Spleen (tissue), 11 donors: Measurements from ENCODE around the gene TNFRSF13B. TPM values are rescaled to one million over a fixed set of nuclear protein-coding genes. Genes with fewer than 3 reads are reported as not detected.
"Not testable (repeated sequence)": the region's sequence is repeated elsewhere in the genome, so short reads cannot be mapped to it uniquely, and the experiment has no call there.

Source experiments
- DNase-seq: peaks from one replicate; pipeline ENCODE4 v3.0.0-alpha.2; 2020
- H3K27ac ChIP-seq, 8 donors: fragments of 200-600 bp; sonication (generic) in 7 of 8; 1 replicate in 4 of 8; 2 replicates in 4 of 8; pipeline versions ENCODE4 v1.5.0 to v1.8.0; 2016 to 2021; ENCODE audit warnings: inconsistent platforms in 4 of 8, mild to moderate bottlenecking in 4 of 8, moderate library complexity in 1 of 8
- H3K27me3 ChIP-seq, 7 donors: fragments of 200-600 bp; sonication (generic) in 6 of 7; replicated peaks in 1 of 7; 1 replicate in 4 of 7; 2 replicates in 3 of 7; pipeline versions ENCODE4 v1.5.0 to v1.8.0; 2016 to 2021; ENCODE audit warnings: inconsistent platforms in 3 of 7, mild to moderate bottlenecking in 1 of 7
- H3K36me3 ChIP-seq, 6 donors: fragments of 200-600 bp; sonication (generic) in 5 of 6; 1 replicate in 4 of 6; 2 replicates in 2 of 6; pipeline versions ENCODE4 v1.5.0 to v1.8.0; 2016 to 2021; ENCODE audit warnings: inconsistent platforms in 2 of 6
- H3K4me1 ChIP-seq, 6 donors: fragments of 200-600 bp; sonication (generic) in 5 of 6; 1 replicate in 3 of 6; 2 replicates in 3 of 6; pipeline versions ENCODE4 v1.5.0 to v1.8.0; 2016 to 2021; ENCODE audit warnings: inconsistent platforms in 3 of 6
- H3K4me3 ChIP-seq, 8 donors: fragments of 200-600 bp; sonication (generic) in 7 of 8; 1 replicate in 4 of 8; 2 replicates in 4 of 8; pipeline versions ENCODE4 v1.5.0 to v1.8.0; 2016 to 2021; ENCODE audit warnings: inconsistent platforms in 4 of 8, mild to moderate bottlenecking in 4 of 8, moderate library complexity in 2 of 8
- H3K9me3 ChIP-seq, 8 donors: fragments of 200-600 bp; sonication (generic) in 7 of 8; 1 replicate in 4 of 8; 2 replicates in 4 of 8; pipeline versions ENCODE4 v1.5.0 to v1.8.0; 2016 to 2021; ENCODE audit warnings: inconsistent platforms in 4 of 8
- CTCF ChIP-seq, 11 experiments: fragments of 200-600 bp in 7 of 11; fragments of 450-650 bp in 4 of 11; sonication (generic) in 4 of 11; IDR thresholded peaks in 8 of 11; conservative IDR thresholded peaks in 3 of 11; 1 replicate in 7 of 11; 2 replicates in 4 of 11; pipeline versions ENCODE4 v1.4.0 to v1.8.0; 2016 to 2021; ENCODE audit warnings: antibody characterized with exemption in 11 of 11, inconsistent platforms in 4 of 11, mild to moderate bottlenecking in 1 of 11
- POLR2A ChIP-seq, 3 donors: fragments of 450-650 bp; IDR thresholded peaks; one replicate each; pipeline ENCODE4 v1.5.1; 2017; ENCODE audit warnings: antibody characterized with exemption in 3 of 3, mild to moderate bottlenecking in 1 of 3
- POLR2AphosphoS5 ChIP-seq, 3 donors: sonication (generic); formaldehyde crosslinking; IDR thresholded peaks; one replicate each; pipeline ENCODE4 v1.5.1; 2017; ENCODE audit warnings: antibody characterized with exemption in 3 of 3
- WGBS, 5 donors: extraction: QIAGEN DNeasy Blood & Tissue Kit in 3 of 5; methylation state at CpG; one replicate each; pipeline versions ENCODE4 v1.1.5 to v1.1.7; 2013 to 2018; 5-methylcytosine and 5-hydroxymethylcytosine counted together
- intact Hi-C: fragments of 100-400 bp; cut with DNase I; formaldehyde crosslinking; loops from one replicate; pipeline ENCODE4 v1.15.0; 2023; ENCODE audit warnings: low total_unique reads
- polyA plus RNA-seq, 3 donors: library from polyadenylated mRNA; stranded (reverse); fragments of 200-250 nt; gene quantifications; one replicate each; pipeline ENCODE4 v1.2.1, GENCODE V29; 2013
- total RNA-seq, 7 donors: library from RNA; depleted of rRNA in 3 of 7; stranded (reverse); fragments of >200 nt in 3 of 7; fragmentation: NEBNext Ultra II Directional in 4 of 7; extraction: Animal tissue kit (Norgen Biotek cat#: 25700) in 4 of 7; gene quantifications; one replicate each; pipeline versions ENCODE4 v1.1.0 to v1.2.1, GENCODE V29; 2016 to 2021
- donor health status: healthy with polysubstance abuse.
- donor health status: DM: no; HTN: no; CAD: no; lungs with moderate emphysema.
- donor health status: DM: no; HTN: no; CAD: no.
- donor health status: Bipolar disorder and iron deficiency.
- donor health status: healthy.
- donor health status: DM: no; HTN: no; CAD: no.
- donor health status: DM: yes; HTN: yes; CAD: no.

Gene TNFRSF13B
- total and polyA plus RNA-seq, 10 donors, result 25.1 to 142 (median 49.5) TPM

DNA sequence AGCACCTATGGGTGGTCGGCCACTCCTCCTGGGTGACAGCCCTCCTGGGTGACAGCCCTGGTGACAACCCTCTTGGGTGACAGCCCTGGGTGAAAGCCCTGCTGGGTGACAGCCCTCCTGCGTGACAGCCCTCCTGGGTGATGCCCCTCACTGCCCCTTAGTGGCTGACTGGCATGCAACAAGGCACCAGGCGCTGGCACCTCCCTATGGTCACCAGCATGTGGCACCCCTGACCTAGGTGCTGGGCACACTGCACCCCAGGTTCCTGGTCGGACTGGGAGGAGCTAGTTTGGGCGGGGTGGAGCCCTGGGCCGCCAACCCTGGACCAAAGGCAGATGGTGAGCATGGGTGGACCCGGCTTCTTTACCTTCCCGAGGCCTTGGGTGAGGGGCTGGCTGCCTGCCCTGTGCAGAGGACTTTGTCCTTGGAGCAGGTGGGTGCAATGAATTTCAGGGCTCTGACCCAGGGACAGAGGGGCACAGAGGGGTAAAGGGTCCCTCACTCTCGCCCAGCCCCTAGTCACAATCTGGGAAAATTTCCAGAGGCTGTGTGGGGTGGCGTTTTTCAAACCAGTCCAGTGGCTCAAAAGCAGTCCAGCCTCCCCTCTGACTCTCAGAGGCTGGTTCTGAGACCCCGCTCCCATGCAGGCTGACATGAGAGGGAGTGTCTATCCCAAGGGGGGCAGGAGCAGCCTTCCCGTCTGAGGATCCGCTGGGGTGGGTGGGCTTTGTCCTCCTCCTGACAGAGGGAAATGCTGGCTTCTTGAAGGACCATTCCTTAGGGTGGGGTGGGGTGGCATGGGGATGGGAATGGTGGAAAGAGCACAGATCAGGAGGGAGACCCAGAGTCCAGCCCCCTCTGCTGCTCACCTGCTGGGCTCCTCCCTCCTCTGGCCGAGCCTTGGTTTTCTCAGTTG, 25.9 kb upstream of the TNFRSF13B start:
- peaks cover 0 to 18% (median 9%) of the 10 kb centered on the region in 6 donors for H3K4me1 ChIP-seq
- no peak overlapping the region for H3K4me3 ChIP-seq
- peak; percentile 68 for DNase-seq
- TF ChIP-seq CTCF (IDR thresholded peaks at IDR 0.05 in 8 of 11, conservative IDR thresholded peaks at IDR 0.05 in 3 of 11) (no peak), POLR2AphosphoS5 (IDR thresholded peaks at IDR 0.05) (no peak), POLR2A (IDR thresholded peaks at IDR 0.05) (no peak)
- intact Hi-C loops, result loop anchor here (10.0 kb wide), 1 partner anchor 353 kb away; no protein-coding TSS in a partner anchor
- WGBS, 5 donors, result 85 to 96% (median 88%) methylated on average over 9 to 14 of the region's 14 CpGs
- H3K36me3 ChIP-seq, result no peaks in the 10 kb centered on the region
- no peak overlapping the region for H3K27ac ChIP-seq
- no peaks in the 10 kb centered on the region for H3K27me3 ChIP-seq
- no peaks in the 10 kb centered on the region for H3K9me3 ChIP-seq

DNA sequence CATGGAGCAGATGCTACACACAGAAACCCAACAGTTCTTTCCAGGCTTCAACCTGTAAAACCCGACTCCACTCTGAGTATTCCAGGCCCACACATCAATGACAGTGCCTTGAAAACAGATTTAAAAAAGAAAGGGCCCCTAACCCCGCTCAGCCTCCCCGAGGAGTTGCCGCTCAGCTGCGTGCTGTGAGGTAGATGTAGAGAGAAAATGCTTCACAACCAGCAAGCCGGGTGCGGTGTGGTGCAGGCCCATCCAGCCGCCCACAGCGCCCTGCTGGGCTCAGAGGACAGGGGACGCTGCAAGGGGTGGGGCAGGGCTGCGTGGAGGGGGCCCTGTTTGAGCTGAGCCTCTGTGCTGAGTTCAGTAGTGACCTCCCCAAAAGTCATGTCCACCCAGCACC, 24.8 kb upstream of the TNFRSF13B start:
- not testable (repeated sequence) for H3K27ac ChIP-seq, H3K27me3 ChIP-seq, H3K36me3 ChIP-seq, H3K9me3 ChIP-seq, H3K4me3 ChIP-seq
- H3K4me1 ChIP-seq, result peaks cover 0 to 13% (median 4%) of the 10 kb centered on the region in 6 donors
- WGBS, 5 donors, result 84 to 98% (median 92%) methylated on average over 11 of the region's 11 CpGs
- peak; percentile 47 for DNase-seq
- intact Hi-C loops, result loop anchor here (10.0 kb wide), 1 partner anchor 352 kb away; no protein-coding TSS in a partner anchor

DNA sequence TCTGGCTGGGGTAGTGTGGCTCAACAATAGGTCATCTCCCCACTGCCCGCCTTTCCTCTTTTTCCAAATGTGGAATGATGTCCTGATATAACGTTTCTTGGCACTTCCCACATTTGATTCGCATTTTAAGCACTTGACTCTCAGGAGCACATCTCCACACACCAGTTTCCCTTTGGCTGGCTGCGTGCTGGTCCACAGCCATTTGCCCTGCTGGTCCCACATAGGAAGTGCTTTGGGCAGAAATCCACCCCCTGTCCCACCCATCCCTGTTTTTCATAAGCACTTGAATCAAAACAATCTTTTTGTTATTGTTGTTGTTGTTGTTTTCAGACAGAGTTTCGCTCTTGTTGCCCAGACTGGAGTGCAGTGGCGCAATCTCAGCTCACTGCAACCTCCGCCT, 24.0 kb upstream of the TNFRSF13B start:
- peaks cover 0 to 15% (median 6%) of the 10 kb centered on the region in 6 donors for H3K4me1 ChIP-seq
- no peaks in the 10 kb centered on the region for H3K9me3 ChIP-seq
- intact Hi-C loops, result loop anchor here (10.0 kb wide), 1 partner anchor 351 kb away; no protein-coding TSS in a partner anchor
- 84 to 92% (median 88%) methylated on average over 7 of the region's 7 CpGs for WGBS, 5 donors
- no peaks in the 10 kb centered on the region for H3K27me3 ChIP-seq
- DNase-seq, result no peak
- H3K36me3 ChIP-seq, result no peaks in the 10 kb centered on the region
- no peak for TF ChIP-seq POLR2A (IDR thresholded peaks at IDR 0.05)
- no peak for TF ChIP-seq POLR2AphosphoS5 (IDR thresholded peaks at IDR 0.05)
- no peak for TF ChIP-seq CTCF (IDR thresholded peaks at IDR 0.05 in 8 of 11, conservative IDR thresholded peaks at IDR 0.05 in 3 of 11)
- no peak overlapping the region for H3K4me3 ChIP-seq
- no peak overlapping the region for H3K27ac ChIP-seq

- intact Hi-C loops, result loop anchor here (10.0 kb wide), 1 partner anchor 350 kb away; no protein-coding TSS in a partner anchor
- no peaks in the 10 kb centered on the region for H3K27me3 ChIP-seq
- no peak for DNase-seq
- 85 to 93% (median 90%) methylated on average over 2 of the region's 2 CpGs for WGBS, 5 donors
- no peaks in the 10 kb centered on the region for H3K36me3 ChIP-seq
- no peaks in the 10 kb centered on the region for H3K9me3 ChIP-seq
- TF ChIP-seq CTCF (IDR thresholded peaks at IDR 0.05 in 8 of 11, conservative IDR thresholded peaks at IDR 0.05 in 3 of 11) (no peak), POLR2AphosphoS5 (IDR thresholded peaks at IDR 0.05) (no peak), POLR2A (IDR thresholded peaks at IDR 0.05) (no peak)
- no peak overlapping the region for H3K4me3 ChIP-seq
- peaks cover 7 to 24% (median 15%) of the 10 kb centered on the region in 6 donors for H3K4me1 ChIP-seq
- no peak overlapping the region for H3K27ac ChIP-seq
Observed at GRCh38 chr17:16994631-16995030, 22.7 kb upstream of the TNFRSF13B start.
